ENCODE measurements around the gene OR2V2. TPM values are rescaled to one million over a fixed set of nuclear protein-coding genes. Genes with fewer than 3 reads are reported as not detected.

The OR2V2 gene
- total and polyA plus RNA-seq, 2 donors (not counting 1 experiment from before 2014, with no cell fraction given), result not detected

- POLR2A ChIA-PET, result interaction anchor here (0.8 to 7.2 kb wide), 15 partner anchors 11 to 387 kb away, joined by 3 to 74 read pairs (median 6); partner anchors contain the start of genes RACK1, TRIM41, TRIM52 and TRIM7
- CTCF ChIA-PET, result interaction anchor here (0.6 to 7.7 kb wide), 14 partner anchors 9 to 322 kb away, joined by 3 to 105 read pairs (median 5); partner anchors contain the start of genes RACK1, TRIM41, TRIM52 and TRIM7
- no peaks in the 10 kb centered on the region for H3K27me3 ChIP-seq (replicated peaks in 1 of 4; ENCODE audit: control extremely low read depth in 1 of 4, control insufficient read depth in 3 of 4, insufficient read depth in 4 of 4, low read length in 3 of 4)
- peak overlapping the region; percentile 97 for H3K4me3 Mint-ChIP-seq
- H3K27me3 Mint-ChIP-seq, result peaks cover 10% of the 10 kb centered on the region
- H4K20me1 ChIP-seq (ENCODE audit: control insufficient read depth, insufficient read depth, low read length, poor library complexity, severe bottlenecking), result no peaks in the 10 kb centered on the region
- ATAC-seq (ENCODE audit: low read depth) (peak; percentile 10), DNase-seq (peak; percentile 84)
- H3K4me3 ChIP-seq (ENCODE audit: control extremely low read depth in 1 of 5, extremely low read depth in 1 of 5, insufficient read depth in 1 of 5, low read depth in 2 of 5, low read length in 4 of 5), result peak overlapping the region; percentile 86 to 98 (median 93)
- TF ChIP-seq CTCF (IDR thresholded peaks at IDR 0.05) (peak; percentile 63), EZH2 (IDR thresholded peaks at IDR 0.05; ENCODE audit: borderline replicate concordance, insufficient read depth, low read depth, low read length, poor library complexity, severe bottlenecking) (no peak)
- peak overlapping the region; percentile 77 for H2AFZ ChIP-seq (ENCODE audit: insufficient read depth, low read depth, low read length, poor library complexity, severe bottlenecking)
- no peaks in the 10 kb centered on the region for H3K36me3 ChIP-seq (replicated peaks in 1 of 2; ENCODE audit: control extremely low read depth in 1 of 2, control insufficient read depth in 1 of 2, extremely low read depth in 1 of 2, insufficient read depth in 2 of 2, low read length in 1 of 2)
- H3K79me2 ChIP-seq (ENCODE audit: control insufficient read depth, insufficient read depth, low read length), result no peaks in the 10 kb centered on the region
- H3K27ac ChIP-seq (ENCODE audit: low read length in 2 of 2), result peak overlapping the region; percentile 62 to 79
- peak overlapping the region; percentile 76 for H3K9ac ChIP-seq (ENCODE audit: low read length)
- H3K4me1 Mint-ChIP-seq, result peaks cover 45% of the 10 kb centered on the region
- peaks cover 7 to 28% of the 10 kb centered on the region in 2 donors for H3K4me1 ChIP-seq (ENCODE audit: control insufficient read depth in 2 of 2, insufficient read depth in 2 of 2, low read length in 2 of 2)
- H3K27ac Mint-ChIP-seq, result peak overlapping the region; percentile 97
- under 1% methylated on average over 58 of the region's 66 CpGs for WGBS (ENCODE audit: insufficient coverage)
- peak overlapping the region; percentile 91 for H3K4me2 ChIP-seq (replicated peaks; ENCODE audit: low read depth, low read length, poor library complexity, severe bottlenecking)
- peaks cover 0 to 17% (median 0%) of the 10 kb centered on the region in 3 donors for H3K9me3 ChIP-seq (ENCODE audit: control extremely low read depth in 1 of 3, control insufficient read depth in 2 of 3, insufficient read depth in 1 of 3, low read length in 2 of 3)
- intact Hi-C loops (cut with micrococcal nuclease), result loop anchor here (1.0 kb wide), 5 partner anchors 8 to 55 kb away; partner anchors contain the start of gene TRIM41
- no peaks in the 10 kb centered on the region for H3K9me3 Mint-ChIP-seq (ENCODE audit: insufficient read depth)
Observed at GRCh38 chr5:181190711-181191525, 43.5 kb downstream of the OR2V2 start.

Data from B cell (primary cell).